ENCODE measurements around the gene EPHA2.

Gene EPHA2

GRCh38 chr1:16132325-16132785 is 23.5 kb downstream of the EPHA2 start:
- TF ChIP-seq SIN3A (IDR thresholded peaks at IDR 0.05; ENCODE audit: borderline replicate concordance, insufficient read depth, low read length) (no peak), POLR2AphosphoS5 (IDR thresholded peaks at IDR 0.05; ENCODE audit: low read depth, low read length) (no peak), TAF1 (IDR thresholded peaks at IDR 0.05; ENCODE audit: borderline replicate concordance, insufficient read depth, low read length) (no peak), FOXP2 (optimal IDR thresholded peaks at IDR 0.05; ENCODE audit: borderline replicate concordance, extremely low read depth, extremely low read length, insufficient read depth) (no peak)
- TF ChIP-seq, protein P1, sequence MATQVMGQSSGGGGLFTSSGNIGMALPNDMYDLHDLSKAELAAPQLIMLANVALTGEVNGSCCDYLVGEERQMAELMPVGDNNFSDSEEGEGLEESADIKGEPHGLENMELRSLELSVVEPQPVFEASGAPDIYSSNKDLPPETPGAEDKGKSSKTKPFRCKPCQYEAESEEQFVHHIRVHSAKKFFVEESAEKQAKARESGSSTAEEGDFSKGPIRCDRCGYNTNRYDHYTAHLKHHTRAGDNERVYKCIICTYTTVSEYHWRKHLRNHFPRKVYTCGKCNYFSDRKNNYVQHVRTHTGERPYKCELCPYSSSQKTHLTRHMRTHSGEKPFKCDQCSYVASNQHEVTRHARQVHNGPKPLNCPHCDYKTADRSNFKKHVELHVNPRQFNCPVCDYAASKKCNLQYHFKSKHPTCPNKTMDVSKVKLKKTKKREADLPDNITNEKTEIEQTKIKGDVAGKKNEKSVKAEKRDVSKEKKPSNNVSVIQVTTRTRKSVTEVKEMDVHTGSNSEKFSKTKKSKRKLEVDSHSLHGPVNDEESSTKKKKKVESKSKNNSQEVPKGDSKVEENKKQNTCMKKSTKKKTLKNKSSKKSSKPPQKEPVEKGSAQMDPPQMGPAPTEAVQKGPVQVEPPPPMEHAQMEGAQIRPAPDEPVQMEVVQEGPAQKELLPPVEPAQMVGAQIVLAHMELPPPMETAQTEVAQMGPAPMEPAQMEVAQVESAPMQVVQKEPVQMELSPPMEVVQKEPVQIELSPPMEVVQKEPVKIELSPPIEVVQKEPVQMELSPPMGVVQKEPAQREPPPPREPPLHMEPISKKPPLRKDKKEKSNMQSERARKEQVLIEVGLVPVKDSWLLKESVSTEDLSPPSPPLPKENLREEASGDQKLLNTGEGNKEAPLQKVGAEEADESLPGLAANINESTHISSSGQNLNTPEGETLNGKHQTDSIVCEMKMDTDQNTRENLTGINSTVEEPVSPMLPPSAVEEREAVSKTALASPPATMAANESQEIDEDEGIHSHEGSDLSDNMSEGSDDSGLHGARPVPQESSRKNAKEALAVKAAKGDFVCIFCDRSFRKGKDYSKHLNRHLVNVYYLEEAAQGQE (IDR thresholded peaks at IDR 0.05; ENCODE audit: insufficient read depth in 1 of 2, low read depth in 2 of 2, low read length in 2 of 2) = no peak

DNA sequence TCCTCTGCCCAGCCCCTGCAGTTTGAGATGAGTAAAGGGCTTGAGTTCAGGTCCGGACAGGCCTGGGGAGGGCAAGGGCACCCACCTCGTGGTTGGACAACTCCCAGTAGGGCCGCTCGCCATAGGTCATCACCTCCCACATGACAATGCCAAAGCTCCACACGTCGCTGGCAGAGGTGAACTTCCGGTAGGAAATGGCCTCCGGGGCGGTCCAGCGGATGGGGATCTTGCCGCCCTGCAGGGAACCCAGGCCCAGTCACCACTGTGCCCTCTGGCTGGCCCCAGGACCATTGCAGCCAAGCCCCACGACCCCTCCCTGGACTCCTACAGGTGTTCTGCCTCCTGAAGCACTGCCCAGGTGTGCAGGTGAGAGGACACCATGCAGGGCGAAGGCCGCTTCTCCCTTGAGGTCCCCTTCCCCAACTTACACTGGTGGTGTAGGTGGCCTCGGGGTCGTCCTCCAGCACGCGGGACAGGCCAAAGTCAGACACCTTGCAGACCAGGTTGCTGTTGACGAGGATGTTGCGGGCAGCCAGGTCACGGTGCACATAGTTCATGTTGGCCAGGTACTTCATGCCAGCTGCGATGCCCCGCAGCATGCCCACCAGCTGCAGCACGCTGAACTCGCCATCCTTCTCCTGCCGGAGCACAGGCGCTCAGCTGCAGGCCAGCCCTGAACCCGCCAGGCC is 24.1 kb downstream of the EPHA2 start:
- TF ChIP-seq SIN3A (IDR thresholded peaks at IDR 0.05; ENCODE audit: borderline replicate concordance, insufficient read depth, low read length) = no peak
- TF ChIP-seq, protein P1 (IDR thresholded peaks at IDR 0.05; ENCODE audit: insufficient read depth in 1 of 2, low read depth in 2 of 2, low read length in 2 of 2) = no peak
- TF ChIP-seq FOXP2 (optimal IDR thresholded peaks at IDR 0.05; ENCODE audit: borderline replicate concordance, extremely low read depth, extremely low read length, insufficient read depth) = no peak

DNA sequence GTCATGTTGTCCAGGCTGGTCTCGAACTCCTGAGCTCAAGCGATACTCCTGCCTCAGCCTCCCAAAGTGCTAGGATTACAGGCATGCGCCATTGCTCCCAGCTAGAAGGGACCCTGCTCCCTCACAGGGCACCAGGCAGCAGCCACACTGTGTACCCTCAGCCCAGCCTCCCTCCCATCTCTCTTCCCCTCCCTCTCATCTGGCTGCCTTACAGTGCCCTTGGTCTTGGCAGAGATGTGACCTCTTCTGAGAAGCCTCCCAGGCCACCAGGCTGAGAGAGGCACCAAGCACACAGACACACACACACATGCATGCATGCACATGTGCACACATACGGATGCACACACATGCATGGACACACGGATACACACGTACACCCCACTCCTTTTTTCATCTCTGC is 25.0 kb downstream of the EPHA2 start:
- TF ChIP-seq TAF1 (IDR thresholded peaks at IDR 0.05; ENCODE audit: borderline replicate concordance, insufficient read depth, low read length) (no peak), POLR2AphosphoS5 (IDR thresholded peaks at IDR 0.05; ENCODE audit: low read depth, low read length) (no peak), SIN3A (IDR thresholded peaks at IDR 0.05; ENCODE audit: borderline replicate concordance, insufficient read depth, low read length) (no peak), FOXP2 (optimal IDR thresholded peaks at IDR 0.05; ENCODE audit: borderline replicate concordance, extremely low read depth, extremely low read length, insufficient read depth) (no peak)
- TF ChIP-seq, protein P1 (IDR thresholded peaks at IDR 0.05; ENCODE audit: insufficient read depth in 1 of 2, low read depth in 2 of 2, low read length in 2 of 2) = no peak

GRCh38 chr1:16129921-16130543 is 25.8 kb downstream of the EPHA2 start:
- TF ChIP-seq FOXP2 (optimal IDR thresholded peaks at IDR 0.05; ENCODE audit: borderline replicate concordance, extremely low read depth, extremely low read length, insufficient read depth) (no peak), TAF1 (IDR thresholded peaks at IDR 0.05; ENCODE audit: borderline replicate concordance, insufficient read depth, low read length) (no peak), POLR2AphosphoS5 (IDR thresholded peaks at IDR 0.05; ENCODE audit: low read depth, low read length) (no peak), SIN3A (IDR thresholded peaks at IDR 0.05; ENCODE audit: borderline replicate concordance, insufficient read depth, low read length) (no peak)
- TF ChIP-seq, protein P1 (IDR thresholded peaks at IDR 0.05; ENCODE audit: insufficient read depth in 1 of 2, low read depth in 2 of 2, low read length in 2 of 2) = no peak

Data from PFSK-1 (cell line).